Testis (tissue), 3 donors: Measurements from ENCODE around the gene AK9. TPM values are rescaled to one million over a fixed set of nuclear protein-coding genes. Genes with fewer than 3 reads are reported as not detected.
"Not testable (repeated sequence)": the region's sequence is repeated elsewhere in the genome, so short reads cannot be mapped to it uniquely, and the experiment has no call there.

Experiments
- DNase-seq: peaks from one replicate; pipeline ENCODE4 v3.0.0-alpha.2; 2019
- H3K27ac ChIP-seq, 2 donors: fragments of 200-600 bp; sonication (generic); one replicate each; pipeline ENCODE4 v1.5.1; 2019
- H3K27me3 ChIP-seq: fragments of 200-600 bp; sonication (generic); one replicate; pipeline ENCODE4 v1.5.1; 2019
- H3K36me3 ChIP-seq: fragments of 200-600 bp; sonication (generic); one replicate; pipeline ENCODE4 v1.5.1; 2017; ENCODE audit warnings: low read depth; ENCODE audit errors: missing control alignments
- H3K4me1 ChIP-seq: fragments of 200-600 bp; sonication (generic); one replicate; pipeline ENCODE4 v1.5.1; 2019
- H3K4me3 ChIP-seq, 2 donors: fragments of 200-600 bp; sonication (generic); one replicate each; pipeline ENCODE4 v1.5.1; 2017 to 2019
- H3K9me3 ChIP-seq: fragments of 200-600 bp; sonication (generic); one replicate; pipeline ENCODE4 v1.5.1; 2017
- CTCF ChIP-seq, 3 experiments: fragments of 450-650 bp in 2 of 3; fragments of 200-600 bp in 1 of 3; sonication (generic) in 1 of 3; IDR thresholded peaks; one replicate each; pipeline ENCODE4 v1.5.1; 2016 to 2019; ENCODE audit warnings: antibody characterized with exemption in 3 of 3, mild to moderate bottlenecking in 2 of 3, moderate library complexity in 1 of 3
- POLR2A ChIP-seq: fragments of 450-650 bp; IDR thresholded peaks from one replicate; pipeline ENCODE4 v1.6.1; 2017; ENCODE audit warnings: antibody characterized with exemption, mild to moderate bottlenecking, moderate library complexity
- WGBS, 2 donors: methylation state at CpG; one replicate each; pipeline ENCODE4 v1.1.5; 2018; 5-methylcytosine and 5-hydroxymethylcytosine counted together
- intact Hi-C: fragments of 100-400 bp; cut with DNase I; formaldehyde crosslinking; loops from one replicate; pipeline ENCODE4 v1.15.1; 2023; ENCODE audit warnings: low total_unique reads
- polyA plus RNA-seq: library from polyadenylated mRNA; stranded (reverse); fragments of 350-450 nt; fragmentation: Illumina TruSeq; extraction: RNeasy Lipid Tissue Mini Kit (QIAGEN cat#74804); gene quantifications from one replicate; pipeline ENCODE4 v1.2.3, GENCODE V29; 2014; ENCODE audit warnings: low read depth, low replicate concordance; ENCODE audit not compliant: insufficient read depth
- total RNA-seq, 2 donors: library from RNA; depleted of rRNA; stranded (reverse); fragments of >200 nt; gene quantifications; one replicate each; pipeline ENCODE4 v1.2.3, GENCODE V29; 2016

The AK9 gene
- total and polyA plus RNA-seq, 3 donors from 2014 or later: 15.2 to 49.4 (median 33.6) TPM

GRCh38 chr6:109738255-109738654, 47.3 kb upstream of the AK9 start:
- WGBS, 2 donors: 62 to 72% methylated on average over 1 of the region's 1 CpG
- no peaks in the 10 kb centered on the region for H3K36me3 ChIP-seq

DNA sequence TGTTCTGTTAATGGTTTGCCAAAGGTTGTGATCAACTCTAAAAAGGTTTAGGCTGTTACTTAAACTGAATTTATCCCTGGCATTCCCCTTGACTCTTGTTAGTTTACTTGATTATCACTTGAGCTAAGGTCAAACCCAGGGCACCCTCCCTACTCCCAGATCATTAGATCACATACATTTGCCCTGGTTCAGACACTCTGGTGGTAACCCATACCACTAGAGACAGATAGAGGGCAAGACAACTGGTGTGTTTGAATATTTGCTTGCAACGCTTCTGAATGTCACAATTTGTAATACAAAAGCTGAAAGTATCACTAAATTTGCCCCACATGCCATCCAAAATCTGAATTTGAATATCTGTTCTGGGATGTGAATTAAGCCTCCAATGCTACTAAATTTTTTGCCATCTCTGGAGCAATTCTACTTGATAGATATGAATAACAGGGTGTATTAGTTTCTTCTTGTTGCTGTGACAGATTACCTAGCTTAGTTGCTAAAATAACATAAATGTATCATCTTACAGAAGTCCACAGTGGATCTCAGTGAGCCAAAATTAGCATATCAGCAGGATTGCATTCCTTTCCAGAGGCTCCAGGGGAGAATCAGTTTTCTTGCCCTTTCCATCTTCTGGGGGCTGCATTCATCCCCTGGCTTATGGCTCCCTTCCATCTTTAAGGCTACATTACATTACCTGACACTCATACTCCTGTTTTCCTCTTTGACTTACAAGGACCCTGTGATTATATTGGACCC, 45.4 kb upstream of the AK9 start:
- H3K27ac ChIP-seq: no peak overlapping the region
- 70 to 73% methylated on average over 1 of the region's 1 CpG for WGBS, 2 donors

More at GRCh38 chr6:109738255-109738654, 47.3 kb upstream of the AK9 start:
- Histone ChIP-seq H3K27ac (no peak overlapping the region), H3K27me3 (no peaks in the 10 kb centered on the region), H3K9me3 (no peaks in the 10 kb centered on the region), H3K4me1 (peaks cover 16% of the 10 kb centered on the region), H3K4me3 (no peak overlapping the region)
- TF ChIP-seq POLR2A (no peak), CTCF (IDR thresholded peaks at IDR 0.05) (no peak)
- DNase-seq: no peak
- intact Hi-C loops: no loop called here

DNA sequence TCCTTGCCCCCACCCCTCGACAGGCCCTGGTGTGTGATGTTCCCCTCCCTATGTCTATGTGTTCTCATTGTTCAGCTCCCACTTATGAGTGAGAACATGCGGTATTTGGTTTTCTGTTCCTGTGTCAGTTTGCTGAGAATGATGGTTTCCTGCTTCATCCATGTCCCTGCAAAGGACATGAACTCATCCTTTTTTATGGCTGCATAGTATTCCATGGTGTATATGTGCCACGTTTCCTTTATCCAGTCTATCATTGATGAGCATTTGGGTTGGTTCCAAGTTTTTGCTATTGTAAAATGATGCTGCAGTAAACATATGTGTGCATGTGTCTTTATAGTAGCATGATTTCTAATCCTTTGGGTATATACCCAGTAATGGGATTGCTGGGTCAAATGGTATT, 34.2 kb upstream of the AK9 start:
- H3K27ac ChIP-seq, DNase-seq, H3K4me1 ChIP-seq, intact Hi-C loops, H3K27me3 ChIP-seq, H3K9me3 ChIP-seq, H3K4me3 ChIP-seq, H3K36me3 ChIP-seq: not testable (repeated sequence)
- WGBS, 2 donors: 90 to 92% methylated on average over 3 of the region's 3 CpGs

More for the DNA sequence above, 45.4 kb upstream of the AK9 start:
- intact Hi-C loops: no loop called here
- Histone ChIP-seq H3K4me3 (no peak overlapping the region), H3K4me1 (peaks cover 16% of the 10 kb centered on the region), H3K27me3 (no peaks in the 10 kb centered on the region), H3K9me3 (no peaks in the 10 kb centered on the region), H3K36me3 (no peaks in the 10 kb centered on the region)
- no peak for DNase-seq
- TF ChIP-seq CTCF (IDR thresholded peaks at IDR 0.05) (no peak), POLR2A (no peak)

GRCh38 chr6:109722564-109723254, 31.7 kb upstream of the AK9 start:
- H3K27ac ChIP-seq: no peak overlapping the region
- H3K4me3 ChIP-seq: no peak overlapping the region
- 82 to 86% methylated on average over 3 of the region's 3 CpGs for WGBS, 2 donors
- no peaks in the 10 kb centered on the region for H3K9me3 ChIP-seq
- H3K36me3 ChIP-seq: no peaks in the 10 kb centered on the region
- no peak for DNase-seq
- intact Hi-C loops: no loop called here
- H3K4me1 ChIP-seq: no peaks in the 10 kb centered on the region
- TF ChIP-seq POLR2A (no peak), CTCF (IDR thresholded peaks at IDR 0.05) (no peak)
- no peaks in the 10 kb centered on the region for H3K27me3 ChIP-seq

DNA sequence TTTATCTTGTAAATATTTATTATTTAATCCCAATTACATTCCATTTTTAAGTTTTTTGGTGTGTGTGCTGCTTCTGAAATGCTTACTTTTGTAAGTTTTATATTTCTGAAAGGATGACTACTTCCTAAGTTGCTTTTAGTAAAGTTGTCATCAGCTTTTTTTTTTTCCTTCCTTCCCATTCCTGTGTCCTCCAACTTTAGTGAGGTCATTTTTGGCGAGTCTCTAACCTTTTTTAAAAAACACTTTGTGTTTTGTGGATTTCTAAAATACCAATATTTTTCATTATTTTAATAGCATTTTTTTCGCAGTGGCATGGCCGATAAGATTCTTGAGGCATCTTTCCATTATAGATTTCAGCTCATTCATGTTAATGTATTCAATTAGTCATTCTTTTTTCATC, 31.0 kb upstream of the AK9 start:
- no peaks in the 10 kb centered on the region for H3K27me3 ChIP-seq
- H3K27ac ChIP-seq: no peak overlapping the region
- WGBS, 2 donors: 80 to 84% methylated on average over 3 of the region's 3 CpGs
- TF ChIP-seq CTCF (IDR thresholded peaks at IDR 0.05) (no peak), POLR2A (no peak)
- no peak overlapping the region for H3K4me3 ChIP-seq
- H3K9me3 ChIP-seq: no peaks in the 10 kb centered on the region
- no peaks in the 10 kb centered on the region for H3K4me1 ChIP-seq
- intact Hi-C loops: no loop called here
- no peaks in the 10 kb centered on the region for H3K36me3 ChIP-seq
- no peak for DNase-seq
